Vagina (tissue), 2 donors: ENCODE data around the gene CPEB2.

Experiments used
- CTCF ChIP-seq, 3 experiments: fragments of 450-650 bp in 2 of 3; fragments of 200-600 bp in 1 of 3; sonication (generic) in 1 of 3; IDR thresholded peaks; one replicate each; pipeline ENCODE4 v1.5.1; 2017 to 2019; ENCODE audit warnings: antibody characterized with exemption in 3 of 3, mild to moderate bottlenecking in 2 of 3, moderate library complexity in 2 of 3
- POLR2A ChIP-seq, 2 donors: fragments of 450-650 bp; IDR thresholded peaks; one replicate each; pipeline ENCODE4 v1.6.1; 2017; ENCODE audit warnings: antibody characterized with exemption in 2 of 2, mild to moderate bottlenecking in 2 of 2, moderate library complexity in 2 of 2

GRCh38 chr4:15024386-15024785 is 22.1 kb downstream of the CPEB2 start:
- TF ChIP-seq POLR2A (IDR thresholded peaks at IDR 0.05) (no peak), CTCF (IDR thresholded peaks at IDR 0.05) (no peak)
